Hematopoietic multipotent progenitor cell treated with erythropoietin and hydrocortisone succinate and interleukin-3 and kit ligand, for 17 days (in vitro differentiated cells): Measurements from ENCODE around the gene LSM12.
A peak's percentile ranks its signal among the peaks of the same experiment; 100 is the strongest.
"Not testable (repeated sequence)": the region's sequence is repeated elsewhere in the genome, so short reads cannot be mapped to it uniquely, and the experiment has no call there.

Source experiments
- DNase-seq: peaks from one replicate; pipeline ENCODE4 v3.0.0-alpha.2; 2015; ENCODE audit warnings: low spot score

The LSM12 gene

GRCh38 chr17:44066204-44066930 is at the start of gene LSM12:
Gene LSM12, minus strand, starts transcription at chr17:44066671. Its CDS starts 84 bp downstream, at chr17:44066587.
- DNase-seq: peak; percentile 91

- peak; percentile 40 for DNase-seq
These were observed 49.3 kb upstream of the LSM12 start for GRCh38 chr17:44115585-44116415.

- DNase-seq: no peak
These were observed 47.7 kb upstream of the LSM12 start for GRCh38 chr17:44113868-44114840.

GRCh38 chr17:44113382-44113781 is 46.9 kb upstream of the LSM12 start:
- no peak for DNase-seq

- no peak for DNase-seq
These were observed 46.1 kb upstream of the LSM12 start for GRCh38 chr17:44112284-44113280.

- no peak for DNase-seq
These were observed 45.3 kb upstream of the LSM12 start for GRCh38 chr17:44111777-44112176.

- peak; percentile 45 for DNase-seq
These were observed 44.6 kb upstream of the LSM12 start for GRCh38 chr17:44110823-44111633.

GRCh38 chr17:44110011-44110686 is 43.7 kb upstream of the LSM12 start:
- DNase-seq: no peak

- no peak for DNase-seq
These were observed 42.8 kb upstream of the LSM12 start for GRCh38 chr17:44109312-44109630.

- DNase-seq: no peak
These were observed 42.2 kb upstream of the LSM12 start for GRCh38 chr17:44108440-44109311.

- no peak for DNase-seq
These were observed 40.3 kb upstream of the LSM12 start for GRCh38 chr17:44106801-44107200.

- no peak for DNase-seq
These were observed 39.5 kb upstream of the LSM12 start for GRCh38 chr17:44105941-44106340.

- no peak for DNase-seq
These were observed 39.0 kb upstream of the LSM12 start for GRCh38 chr17:44105483-44105882.

- no peak for DNase-seq
These were observed 36.6 kb upstream of the LSM12 start for GRCh38 chr17:44102849-44103622.

- DNase-seq: not testable (repeated sequence)
These were observed 35.4 kb upstream of the LSM12 start for GRCh38 chr17:44101858-44102257.

- DNase-seq: no peak
These were observed 30.9 kb upstream of the LSM12 start for GRCh38 chr17:44097110-44097958.
